ENCODE measurements around the gene NEGR1.

The NEGR1 gene

DNA sequence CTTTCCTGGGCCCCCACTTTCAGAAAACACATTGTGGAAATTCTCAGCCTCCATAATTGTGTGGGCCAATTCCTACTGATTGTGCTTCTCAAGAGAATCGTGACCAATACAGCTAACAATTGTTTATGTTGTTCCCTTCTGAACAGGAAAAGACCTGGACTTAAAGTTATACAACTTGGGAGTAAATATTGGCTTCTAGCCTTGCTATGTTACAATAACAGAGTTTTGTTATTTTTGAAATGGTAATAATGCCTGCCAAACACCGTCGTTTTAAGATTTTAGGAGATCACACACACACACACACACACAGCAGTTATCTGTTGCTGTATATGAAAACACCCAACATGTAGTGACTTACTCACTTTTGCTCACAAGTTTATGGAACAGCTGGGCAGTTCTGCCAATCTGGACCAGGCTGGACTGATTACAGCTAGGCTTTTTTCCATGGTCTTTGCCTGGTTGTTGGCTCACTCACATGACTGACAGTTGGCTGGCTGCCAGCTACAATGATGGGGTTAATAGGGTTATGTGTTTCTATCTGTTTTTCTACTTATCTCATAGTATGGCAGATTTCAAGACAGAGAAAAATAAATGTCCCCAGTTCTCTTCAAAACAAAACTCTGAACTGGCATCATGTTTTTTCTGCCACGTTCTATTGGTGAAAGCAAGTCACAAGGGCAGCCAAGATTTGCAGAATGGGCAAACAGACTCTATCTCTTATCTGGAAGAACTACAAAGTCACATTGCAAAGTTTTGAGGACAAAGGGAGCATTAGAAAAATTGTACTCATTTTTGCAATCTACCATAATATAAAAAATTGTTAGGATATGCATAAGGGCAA lies 447.5 kb downstream of the NEGR1 start:
- no peak for DNase-seq

DNA sequence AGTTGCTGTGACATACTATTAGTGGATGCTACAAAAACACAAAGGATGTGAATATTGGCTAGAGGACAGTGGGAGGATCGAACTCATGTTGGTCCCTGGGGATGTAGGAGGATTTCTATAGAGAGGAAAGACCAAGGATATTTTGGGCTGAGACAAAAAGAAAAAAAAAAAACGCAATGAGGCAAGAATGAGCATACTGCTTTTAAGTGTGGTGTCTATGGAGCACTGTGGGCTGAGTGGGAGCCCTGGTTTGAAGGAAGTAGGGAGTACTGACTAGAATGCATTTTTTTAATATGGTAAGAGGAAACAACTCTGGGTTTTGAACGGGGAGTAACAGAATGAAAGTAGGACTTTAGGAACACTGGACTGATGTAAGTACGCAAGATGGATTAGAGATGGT lies 450.7 kb downstream of the NEGR1 start:
- DNase-seq, result no peak

GRCh38 chr1:71829346-71829745 lies 453.0 kb downstream of the NEGR1 start:
- DNase-seq, result no peak

DNA sequence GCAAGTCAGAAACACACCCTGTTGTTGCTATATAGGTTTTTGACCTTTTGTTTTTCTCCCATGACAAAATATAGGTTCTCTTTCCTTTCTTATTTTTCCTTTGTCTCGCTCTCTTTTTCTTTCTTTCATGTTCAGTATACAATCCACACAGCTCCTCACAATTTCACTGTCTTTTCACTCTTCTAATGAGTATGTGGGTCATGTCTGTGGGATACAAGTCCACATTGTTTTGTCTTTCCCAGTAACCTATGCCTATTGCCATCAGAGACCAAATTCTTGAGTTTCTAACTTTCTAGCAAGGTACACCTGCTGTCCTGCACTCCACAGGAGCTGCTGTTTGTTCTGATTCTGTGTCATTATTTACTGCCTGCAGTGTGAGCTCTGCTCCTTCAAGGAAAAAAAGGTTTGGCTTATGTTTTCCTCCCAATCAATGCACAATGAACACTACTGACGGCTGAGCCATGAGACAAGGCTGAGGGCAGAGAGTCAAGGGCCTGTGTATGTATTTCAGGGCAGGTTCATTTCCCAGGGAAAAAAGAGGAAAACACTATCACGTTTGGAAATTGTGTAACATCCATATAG lies 453.8 kb downstream of the NEGR1 start:
- DNase-seq, result no peak

DNA sequence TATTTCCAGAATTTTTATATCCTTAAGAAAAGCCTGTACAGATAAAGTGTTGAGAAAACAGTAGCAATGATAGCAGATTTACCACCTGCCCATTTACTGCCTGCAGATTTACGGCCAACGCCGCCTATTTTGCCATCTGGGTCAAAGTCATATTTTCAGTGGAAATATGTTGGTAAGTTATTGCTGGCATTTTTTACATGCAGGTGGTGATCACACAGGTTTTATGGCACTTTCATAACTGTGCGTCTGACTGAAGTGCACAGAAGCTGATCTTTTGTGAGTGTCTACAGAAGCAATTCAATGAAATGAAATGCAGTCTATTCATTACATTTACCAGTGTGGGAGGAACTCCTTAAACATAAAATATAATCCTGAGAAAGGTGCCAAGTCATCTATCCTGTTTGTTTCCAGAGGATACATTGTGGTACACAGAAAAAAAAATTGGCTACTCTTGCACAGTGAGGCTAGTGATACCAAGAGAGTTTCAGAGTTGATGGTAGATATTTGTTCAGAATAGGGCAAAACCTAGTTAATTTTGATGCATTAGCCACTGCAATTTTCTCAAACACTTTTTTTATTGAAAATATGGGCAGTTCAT lies 458.5 kb downstream of the NEGR1 start:
- DNase-seq, result no peak

GRCh38 chr1:71817028-71817427 lies 465.3 kb downstream of the NEGR1 start:
- DNase-seq, result no peak

DNA sequence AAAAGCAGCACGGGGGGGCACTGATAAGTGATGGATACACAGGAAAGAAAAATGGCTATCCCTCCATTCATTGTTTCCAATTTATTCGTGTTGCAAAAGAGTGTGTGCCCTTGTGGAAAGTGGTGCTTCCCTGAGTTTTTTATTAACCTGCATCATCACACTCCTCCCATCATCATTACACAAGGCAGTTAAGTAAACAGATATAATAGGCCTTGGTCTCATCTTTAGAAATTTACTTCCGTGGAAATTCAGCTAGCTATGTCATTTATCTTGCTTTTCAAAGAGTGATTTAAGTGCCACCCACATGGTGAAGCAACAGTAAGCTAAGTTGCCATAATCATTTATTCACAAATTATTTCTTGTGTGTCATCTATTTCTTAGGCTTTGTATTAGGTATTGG lies 473.3 kb downstream of the NEGR1 start:
- DNase-seq, result no peak

GRCh38 chr1:71804140-71804539 lies 478.2 kb downstream of the NEGR1 start:
- DNase-seq, result no peak

DNA sequence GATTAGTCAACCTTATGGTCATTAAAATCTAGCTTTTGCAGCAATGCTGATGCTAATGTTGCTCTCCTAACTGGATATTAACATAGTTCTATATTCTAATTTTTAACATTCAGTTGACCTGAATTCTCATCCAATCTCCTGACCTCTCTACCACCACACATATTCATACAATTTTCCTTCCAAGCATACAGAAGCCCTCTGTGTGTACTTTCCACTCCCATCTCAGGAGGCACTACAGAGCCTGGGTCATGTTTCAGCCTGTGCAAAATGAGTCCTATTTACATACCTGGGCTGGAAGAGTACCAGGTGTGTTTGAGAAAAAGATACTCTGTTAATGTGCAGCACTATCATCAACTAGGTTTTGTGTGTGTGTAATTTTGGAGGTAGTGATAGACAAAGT lies 486.3 kb downstream of the NEGR1 start:
- no peak for DNase-seq

DNA sequence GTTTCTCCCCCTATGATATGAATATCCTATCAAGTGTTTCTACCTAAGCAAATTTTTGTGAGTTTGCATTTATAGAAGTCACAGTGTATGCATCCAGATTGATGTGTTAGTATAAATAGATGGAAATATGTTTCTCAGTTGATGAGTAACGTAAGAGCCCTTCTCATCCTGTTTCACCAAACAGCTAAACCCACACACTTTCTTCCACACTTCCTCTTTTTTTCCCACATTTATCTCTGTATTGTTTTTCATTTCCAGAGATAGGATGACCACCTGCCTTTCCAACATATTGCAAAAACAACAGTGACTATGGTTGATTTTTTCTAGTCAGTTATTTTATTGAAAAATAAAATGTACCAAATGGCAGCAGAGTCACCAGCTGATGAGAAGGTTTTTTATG lies 490.1 kb downstream of the NEGR1 start:
- peak; percentile 72 to 79 for DNase-seq

- DNase-seq, result no peak
These were observed 494.2 kb downstream of the NEGR1 start for GRCh38 chr1:71788113-71788512.

- no peak for DNase-seq
These were observed 494.6 kb downstream of the NEGR1 start for GRCh38 chr1:71787699-71788098.

DNA sequence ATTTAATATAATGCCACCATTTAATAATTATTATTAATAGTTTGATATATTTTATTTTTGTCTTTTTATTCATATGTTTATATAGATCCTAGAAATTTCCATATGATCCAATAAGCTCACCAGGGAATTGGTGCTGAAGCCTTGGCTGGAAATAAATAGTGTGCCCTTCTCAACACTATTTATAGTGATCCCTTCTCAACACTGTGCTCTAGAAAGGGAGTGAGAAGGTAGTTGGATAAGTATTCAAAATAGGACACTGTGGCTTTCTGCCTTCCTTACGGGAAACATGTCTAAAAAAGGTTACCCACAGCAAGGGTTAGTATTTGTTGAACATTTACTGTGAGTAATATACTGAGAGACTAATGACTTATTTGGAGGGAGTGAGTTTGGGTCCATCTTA lies 496.1 kb downstream of the NEGR1 start:
- DNase-seq, result no peak

- no peak for DNase-seq
These were observed 496.9 kb downstream of the NEGR1 start for GRCh38 chr1:71785450-71785849.

GRCh38 chr1:71785000-71785399 lies 497.3 kb downstream of the NEGR1 start:
- DNase-seq, result no peak

DNA sequence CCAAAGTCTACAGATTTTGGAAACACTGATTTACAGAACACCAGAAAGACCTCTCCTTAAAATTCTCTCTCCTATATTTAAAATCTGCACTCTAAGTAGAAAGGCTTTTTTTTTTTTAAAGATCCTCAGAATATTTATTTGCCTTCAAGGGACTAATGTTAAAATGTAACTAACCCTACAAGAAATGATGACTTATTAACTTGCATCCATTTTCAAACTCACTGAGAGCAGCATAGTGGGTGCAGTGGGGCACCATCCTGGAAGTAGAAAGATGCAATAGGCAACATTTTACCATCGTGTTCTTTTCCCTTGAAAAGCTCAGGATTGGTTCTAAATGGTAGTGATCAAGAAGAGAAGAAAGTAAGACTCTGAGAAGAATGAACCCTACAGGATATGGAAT lies 498.1 kb downstream of the NEGR1 start:
- no peak for DNase-seq

GRCh38 chr1:71783071-71783470 lies 499.3 kb downstream of the NEGR1 start:
- no peak for DNase-seq

DNA sequence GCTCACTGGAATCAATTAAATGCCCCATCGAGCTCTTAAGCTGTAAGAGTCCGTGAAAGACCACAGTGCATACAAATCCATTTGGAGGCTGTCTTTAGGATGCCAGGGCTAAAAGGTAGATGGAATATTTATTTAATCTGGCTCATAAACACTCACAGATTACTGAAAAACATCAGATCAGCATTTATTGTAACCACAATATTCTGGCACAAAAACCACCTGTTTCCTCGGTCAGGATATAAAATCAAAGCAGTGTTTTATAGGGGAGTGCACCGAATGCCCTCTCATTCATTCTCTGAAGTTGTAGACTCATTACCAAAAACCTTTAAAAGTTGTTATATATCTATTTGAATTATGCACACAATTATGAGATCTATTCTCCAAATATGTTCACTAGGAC lies 500.9 kb downstream of the NEGR1 start:
- DNase-seq, result no peak

GRCh38 chr1:71780681-71781080 lies 501.7 kb downstream of the NEGR1 start:
- DNase-seq, result no peak

DNA sequence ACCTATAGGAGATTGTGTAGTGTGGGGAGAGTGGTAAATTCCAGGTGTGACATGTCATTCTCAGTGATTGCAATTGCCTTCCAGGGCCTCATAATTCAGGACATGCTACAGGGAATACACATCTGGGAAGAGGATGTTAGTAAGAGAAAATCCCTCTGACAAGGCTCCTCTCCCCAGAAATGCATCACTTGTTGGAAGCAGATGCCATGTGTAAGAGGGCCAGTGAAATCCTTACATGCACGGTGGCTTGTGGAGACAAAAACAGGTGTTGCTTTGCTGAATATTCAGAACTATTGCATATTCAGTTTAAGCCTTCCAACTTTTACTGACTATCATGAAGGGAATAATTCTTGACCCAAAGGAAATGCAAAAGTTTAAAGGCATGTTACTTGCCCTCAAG lies 503.4 kb downstream of the NEGR1 start:
- DNase-seq, result no peak

- DNase-seq, result no peak
These were observed 505.2 kb downstream of the NEGR1 start for GRCh38 chr1:71777094-71777493.

- peak in 1 of 2 experiments; percentile 10 for DNase-seq
These were observed 507.6 kb downstream of the NEGR1 start for GRCh38 chr1:71774705-71775104.

DNA sequence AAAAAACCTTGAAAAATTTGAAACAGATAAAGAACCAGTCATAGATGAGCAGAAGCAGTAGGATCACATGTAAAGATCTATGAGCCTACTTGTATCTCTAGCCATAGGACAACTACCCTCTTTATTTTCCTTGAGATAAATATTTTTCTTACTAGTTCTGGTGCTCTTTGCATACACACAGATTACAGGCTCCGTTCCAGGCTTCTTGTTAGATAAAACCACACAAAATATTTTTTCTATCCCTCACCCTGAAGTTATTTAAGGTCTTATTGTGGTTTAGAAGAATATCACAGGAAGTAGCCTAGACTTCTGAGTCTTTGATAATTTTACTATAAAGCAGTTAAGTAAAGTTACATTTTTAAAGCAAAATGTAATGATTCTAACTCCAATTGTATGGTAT lies 512.2 kb downstream of the NEGR1 start:
- DNase-seq, result peak; percentile 31 to 32

DNA sequence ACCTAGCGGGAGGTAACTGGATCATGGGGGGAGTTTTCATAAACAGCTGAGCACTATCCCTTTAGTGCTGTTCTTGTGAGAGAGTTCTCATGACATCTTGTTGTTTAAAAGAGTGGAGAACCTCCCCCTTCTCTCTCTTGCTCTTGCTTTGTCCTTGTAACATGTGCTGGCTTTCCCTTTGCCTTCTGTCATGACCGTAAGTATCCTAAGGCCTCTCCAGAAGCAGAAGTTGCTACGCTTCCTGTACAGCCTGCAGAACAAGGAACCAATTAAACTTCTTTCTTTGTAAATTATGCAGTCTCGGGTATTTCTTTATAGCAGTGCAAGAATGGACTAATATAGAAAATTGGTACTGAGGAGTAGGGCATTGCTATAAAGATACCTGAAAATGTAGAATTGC lies 515.6 kb downstream of the NEGR1 start:
- DNase-seq, result peak; percentile 88 to 90
